ENCODE data around the gene SRSF10.

DNA sequence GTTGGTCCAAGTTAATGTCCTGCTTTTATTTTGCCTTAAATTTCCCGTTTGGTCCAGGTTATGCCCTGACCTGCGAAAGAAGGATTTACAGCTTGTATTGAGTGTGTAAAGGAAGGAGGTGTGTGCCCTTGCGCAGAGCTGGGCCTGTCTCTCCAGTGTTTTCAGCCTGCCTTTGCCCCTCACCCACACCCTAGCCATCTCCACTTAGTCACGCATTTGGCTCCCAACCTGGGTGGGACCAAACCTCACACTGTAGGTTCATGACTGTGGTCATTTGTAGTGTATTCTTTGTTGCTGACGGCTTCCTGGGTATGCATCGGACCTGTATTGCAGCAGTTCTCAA, 572 bp upstream of the SRSF10 start:
- no peak for TF ChIP-seq POLR2A (IDR thresholded peaks at IDR 0.05)
- TF ChIP-seq, protein P1, sequence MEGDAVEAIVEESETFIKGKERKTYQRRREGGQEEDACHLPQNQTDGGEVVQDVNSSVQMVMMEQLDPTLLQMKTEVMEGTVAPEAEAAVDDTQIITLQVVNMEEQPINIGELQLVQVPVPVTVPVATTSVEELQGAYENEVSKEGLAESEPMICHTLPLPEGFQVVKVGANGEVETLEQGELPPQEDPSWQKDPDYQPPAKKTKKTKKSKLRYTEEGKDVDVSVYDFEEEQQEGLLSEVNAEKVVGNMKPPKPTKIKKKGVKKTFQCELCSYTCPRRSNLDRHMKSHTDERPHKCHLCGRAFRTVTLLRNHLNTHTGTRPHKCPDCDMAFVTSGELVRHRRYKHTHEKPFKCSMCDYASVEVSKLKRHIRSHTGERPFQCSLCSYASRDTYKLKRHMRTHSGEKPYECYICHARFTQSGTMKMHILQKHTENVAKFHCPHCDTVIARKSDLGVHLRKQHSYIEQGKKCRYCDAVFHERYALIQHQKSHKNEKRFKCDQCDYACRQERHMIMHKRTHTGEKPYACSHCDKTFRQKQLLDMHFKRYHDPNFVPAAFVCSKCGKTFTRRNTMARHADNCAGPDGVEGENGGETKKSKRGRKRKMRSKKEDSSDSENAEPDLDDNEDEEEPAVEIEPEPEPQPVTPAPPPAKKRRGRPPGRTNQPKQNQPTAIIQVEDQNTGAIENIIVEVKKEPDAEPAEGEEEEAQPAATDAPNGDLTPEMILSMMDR (IDR thresholded peaks at IDR 0.05 in 8 of 11, conservative IDR thresholded peaks at IDR 0.05 in 3 of 11): no peak
